Mucosa of rectum (tissue), 2 donors: ENCODE results near the gene STX1B.

Experiments
- H3K27ac ChIP-seq, 2 donors: one replicate each; pipeline ENCODE4 v1.7.0; 2013; ENCODE audit warnings: inconsistent platforms in 2 of 2, low read depth in 2 of 2, low read length in 2 of 2
- H3K27me3 ChIP-seq, 2 donors: one replicate each; pipeline ENCODE4 v1.7.0; 2013; ENCODE audit warnings: low read length in 2 of 2; ENCODE audit not compliant: control insufficient read depth in 2 of 2, insufficient read depth in 2 of 2
- H3K36me3 ChIP-seq, 2 donors: one replicate each; pipeline ENCODE4 v1.7.0; 2013; ENCODE audit warnings: low read length in 2 of 2; ENCODE audit not compliant: control insufficient read depth in 2 of 2, insufficient read depth in 2 of 2
- H3K4me1 ChIP-seq, 2 donors: one replicate each; pipeline ENCODE4 v1.7.0; 2013; ENCODE audit warnings: low read length in 2 of 2, mild to moderate bottlenecking in 1 of 2; ENCODE audit not compliant: control insufficient read depth in 2 of 2, insufficient read depth in 2 of 2
- H3K4me3 ChIP-seq, 2 donors: one replicate each; pipeline ENCODE4 v1.7.0; 2013; ENCODE audit warnings: low read length in 2 of 2
- H3K9ac ChIP-seq, 2 donors: one replicate each; pipeline ENCODE4 v1.7.0; 2013; ENCODE audit warnings: low read length in 2 of 2, low read depth in 1 of 2, mild to moderate bottlenecking in 1 of 2
- H3K9me3 ChIP-seq, 2 donors: one replicate each; pipeline ENCODE4 v1.7.0; 2013; ENCODE audit warnings: low read length in 2 of 2; ENCODE audit not compliant: control insufficient read depth in 2 of 2
- donor health status: healthy.
- donor health status: Normal muscosa, but diverticular disease.

The STX1B gene

DNA sequence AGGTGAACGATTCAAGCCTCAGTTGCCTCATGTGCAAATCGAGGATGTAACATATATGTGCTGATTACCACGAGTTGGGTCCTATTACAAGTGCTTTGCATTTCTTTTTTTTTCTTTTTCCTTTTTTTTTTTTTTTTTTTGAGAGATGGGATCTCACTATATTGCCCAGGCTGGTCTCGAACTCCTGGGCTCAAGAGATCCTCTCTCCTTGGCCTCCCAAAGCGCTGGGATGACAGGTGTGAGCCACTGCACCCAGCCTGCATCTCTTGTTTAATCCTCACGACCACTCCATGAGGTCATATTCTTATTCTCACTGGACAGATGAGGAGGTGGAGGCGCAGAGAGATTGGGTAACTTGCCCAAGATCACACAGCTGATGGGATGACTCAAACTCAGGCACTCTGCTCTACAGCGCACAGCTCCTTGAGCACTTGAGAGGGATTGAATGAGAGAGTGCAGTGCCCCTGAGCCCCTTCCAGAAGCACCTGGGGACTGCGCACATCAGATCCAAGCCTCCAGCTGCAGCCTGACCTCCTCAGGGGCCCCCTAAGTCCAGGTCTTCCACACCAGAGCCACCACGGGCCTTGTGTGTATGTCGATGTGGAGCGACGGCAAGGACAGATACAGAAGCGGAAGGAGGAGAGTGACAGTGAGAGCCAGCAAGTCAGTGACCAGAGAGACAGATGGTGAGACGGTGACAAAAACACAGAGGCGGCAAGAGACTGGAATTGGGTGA lies 4.9 kb downstream of the STX1B start:
- Histone ChIP-seq H3K36me3 (no peaks in the 10 kb centered on the region), H3K27me3 (peaks cover 19 to 21% of the 10 kb centered on the region in 2 donors), H3K9ac (no peak overlapping the region), H3K9me3 (no peaks in the 10 kb centered on the region), H3K4me3 (no peak overlapping the region), H3K27ac (no peak overlapping the region), H3K4me1 (no peaks in the 10 kb centered on the region)

DNA sequence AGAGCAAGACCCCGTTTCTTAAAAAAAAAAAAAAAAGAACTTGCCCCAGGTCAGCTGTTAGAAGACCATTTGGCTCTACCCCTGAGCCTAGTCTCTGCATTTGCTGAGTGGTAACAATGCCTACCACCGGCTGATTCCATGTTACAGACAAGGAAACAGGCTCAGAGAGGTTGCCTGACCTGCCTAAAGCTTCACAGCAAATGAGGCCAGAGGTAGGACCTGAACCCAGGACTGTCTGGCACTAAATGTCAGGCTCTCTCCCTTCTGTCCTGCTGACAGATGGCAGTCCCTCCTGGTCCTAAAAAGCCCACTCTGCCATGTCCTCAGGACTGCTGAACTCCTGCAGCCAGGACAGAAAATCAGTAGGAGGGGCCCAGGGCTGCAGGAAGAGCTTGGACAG lies 5.8 kb downstream of the STX1B start:
- H3K27ac ChIP-seq = no peak overlapping the region
- peaks cover 15 to 17% of the 10 kb centered on the region in 2 donors for H3K27me3 ChIP-seq
- no peaks in the 10 kb centered on the region for H3K9me3 ChIP-seq
- no peaks in the 10 kb centered on the region for H3K4me1 ChIP-seq
- no peak overlapping the region for H3K9ac ChIP-seq
- no peaks in the 10 kb centered on the region for H3K36me3 ChIP-seq
- no peak overlapping the region for H3K4me3 ChIP-seq

DNA sequence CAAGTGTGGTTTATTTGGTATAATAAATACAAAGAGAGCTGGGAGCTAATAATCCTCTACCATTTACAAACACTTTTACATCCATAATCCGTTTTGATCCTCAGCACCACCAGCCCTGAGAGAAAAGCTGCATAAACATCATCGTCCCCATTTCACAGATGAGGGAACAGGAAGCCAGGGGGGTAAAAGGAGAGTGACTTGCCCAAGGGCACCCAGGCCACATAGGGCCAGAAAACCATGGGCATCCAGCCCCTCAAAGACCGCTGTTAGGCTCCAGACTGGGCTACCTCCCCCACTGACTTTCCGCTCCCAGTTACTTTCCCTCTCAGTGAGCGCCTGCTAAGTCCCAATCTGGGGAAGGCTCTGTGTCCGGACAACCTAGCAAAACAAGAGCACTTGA lies 6.7 kb downstream of the STX1B start:
- Histone ChIP-seq H3K4me3 (no peak overlapping the region), H3K4me1 (no peaks in the 10 kb centered on the region), H3K27ac (no peak overlapping the region), H3K9me3 (no peaks in the 10 kb centered on the region), H3K27me3 (peaks cover 6 to 14% of the 10 kb centered on the region in 2 donors), H3K36me3 (no peaks in the 10 kb centered on the region), H3K9ac (no peak overlapping the region)

- Histone ChIP-seq H3K27me3 (peaks cover 5 to 12% of the 10 kb centered on the region in 2 donors), H3K36me3 (no peaks in the 10 kb centered on the region), H3K9me3 (no peaks in the 10 kb centered on the region), H3K9ac (no peak overlapping the region), H3K4me3 (no peak overlapping the region), H3K27ac (no peak overlapping the region), H3K4me1 (no peaks in the 10 kb centered on the region)
These were observed 7.5 kb downstream of the STX1B start for GRCh38 chr16:31002862-31003341.

DNA sequence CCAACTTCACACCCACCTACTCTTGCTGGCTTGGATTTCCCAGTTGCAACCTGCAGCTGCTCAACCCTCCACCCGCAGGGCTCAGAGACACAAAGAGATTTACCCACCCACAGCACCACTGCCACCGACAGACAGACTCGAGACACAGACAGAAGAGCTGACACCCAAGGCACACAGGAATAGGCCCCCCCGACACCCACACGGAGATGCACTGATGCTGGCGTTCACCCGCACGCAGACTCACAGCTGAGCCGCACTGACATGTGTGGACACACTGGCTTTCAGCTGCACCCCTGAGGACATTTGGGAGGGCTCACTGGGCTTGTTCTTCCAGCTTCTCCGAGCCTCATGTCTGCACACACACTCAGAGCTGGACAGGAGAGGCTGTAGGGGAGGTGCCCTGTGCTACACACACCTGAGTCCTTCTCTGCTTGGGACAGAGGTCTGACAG lies 8.2 kb downstream of the STX1B start:
- Histone ChIP-seq H3K27me3 (peaks cover 0 to 11% of the 10 kb centered on the region in 2 donors), H3K4me3 (no peak overlapping the region), H3K4me1 (peaks cover 0 to 4% of the 10 kb centered on the region in 2 donors), H3K36me3 (no peaks in the 10 kb centered on the region), H3K9ac (no peak overlapping the region), H3K9me3 (no peaks in the 10 kb centered on the region), H3K27ac (no peak overlapping the region)

DNA sequence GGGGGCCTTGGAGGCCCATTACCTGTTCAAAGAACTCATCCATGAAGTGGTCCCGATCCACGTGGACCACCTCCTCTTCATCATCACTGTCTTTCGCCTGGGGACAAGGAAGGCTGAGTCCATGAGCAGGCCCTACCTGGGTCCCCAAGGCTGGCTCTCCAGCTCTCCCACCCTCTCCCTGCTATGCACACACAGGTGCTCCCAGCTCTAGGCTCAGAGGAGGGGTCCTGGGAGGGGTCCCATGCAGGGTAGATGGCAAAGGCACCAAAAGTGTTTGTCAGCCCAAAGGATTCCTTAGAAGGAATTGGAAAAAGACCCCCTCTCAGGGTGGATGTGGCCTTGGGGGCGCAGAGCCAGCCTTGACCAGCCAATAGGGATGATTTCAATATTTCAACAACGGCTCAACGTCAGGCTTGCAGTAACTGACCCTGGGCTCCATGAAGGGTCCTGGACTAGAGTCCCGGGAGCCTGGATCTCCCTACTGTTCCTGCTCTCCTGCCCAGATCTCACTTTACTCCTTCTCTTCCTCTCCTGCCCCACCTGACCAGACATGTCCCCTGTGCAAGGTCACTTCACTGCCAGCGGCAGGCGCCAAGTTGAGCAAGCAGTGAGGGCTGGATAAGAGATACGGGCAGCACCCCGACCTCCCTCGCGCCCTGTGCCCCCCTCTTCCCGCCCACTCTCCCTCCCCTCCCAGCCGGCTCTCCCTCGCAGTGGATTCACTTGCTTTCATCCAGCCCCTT lies 8.8 kb downstream of the STX1B start:
- Histone ChIP-seq H3K27ac (no peak overlapping the region), H3K36me3 (no peaks in the 10 kb centered on the region), H3K9ac (no peak overlapping the region), H3K27me3 (peaks cover 0 to 9% of the 10 kb centered on the region in 2 donors), H3K9me3 (no peaks in the 10 kb centered on the region), H3K4me3 (no peak overlapping the region), H3K4me1 (peaks cover 2 to 8% of the 10 kb centered on the region in 2 donors)

GRCh38 chr16:31000671-31001382 lies 9.6 kb downstream of the STX1B start:
- no peaks in the 10 kb centered on the region for H3K36me3 ChIP-seq
- peaks cover 0 to 9% of the 10 kb centered on the region in 2 donors for H3K27me3 ChIP-seq
- no peak overlapping the region for H3K27ac ChIP-seq
- H3K4me3 ChIP-seq = no peak overlapping the region
- no peaks in the 10 kb centered on the region for H3K9me3 ChIP-seq
- H3K4me1 ChIP-seq = peaks cover 4 to 12% of the 10 kb centered on the region in 2 donors
- H3K9ac ChIP-seq = no peak overlapping the region

DNA sequence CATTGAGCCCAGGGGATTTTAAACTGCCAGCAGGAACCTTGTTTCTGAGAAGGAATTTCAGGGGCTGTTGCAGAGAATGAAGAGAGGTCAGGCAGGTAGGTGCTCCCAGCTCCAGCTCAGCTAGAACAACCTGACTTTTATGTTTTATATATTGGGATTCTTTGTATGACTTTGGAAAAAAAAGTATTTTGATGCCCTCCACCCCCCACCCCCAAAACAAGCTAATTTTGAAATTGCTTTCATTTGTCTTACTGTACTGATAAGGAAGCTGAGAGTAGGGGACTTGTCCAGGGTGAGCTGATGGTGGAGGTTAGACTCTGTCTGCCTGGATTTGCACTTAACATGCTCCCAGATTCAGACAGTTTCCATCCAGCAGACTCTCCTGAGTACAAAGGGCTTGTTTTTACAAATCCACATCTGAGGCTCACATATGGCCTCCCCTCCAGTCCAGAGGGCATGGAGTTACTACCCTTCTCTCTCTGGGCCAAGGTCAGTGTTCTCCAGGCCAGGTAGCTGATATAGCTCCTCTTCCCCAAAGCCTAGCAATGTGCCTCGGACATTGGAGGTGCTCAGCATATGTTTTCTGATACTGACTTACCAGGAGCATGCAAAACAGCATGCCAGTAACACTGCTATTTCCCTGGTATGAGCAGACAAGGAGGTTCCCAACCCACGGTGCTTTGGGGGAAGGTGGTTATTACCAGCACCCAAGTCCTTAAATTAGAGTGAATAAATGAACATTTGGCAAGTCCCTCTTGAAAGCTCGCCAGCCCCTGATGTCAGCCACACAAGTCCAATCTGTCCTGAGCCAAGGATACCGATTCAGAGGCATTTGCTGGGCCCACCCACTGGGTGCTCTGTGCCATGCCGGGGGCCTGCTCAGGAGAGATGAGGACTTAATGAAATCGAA lies 11.3 kb downstream of the STX1B start:
- Histone ChIP-seq H3K27me3 (peaks cover 0 to 6% of the 10 kb centered on the region in 2 donors), H3K9ac (no peak overlapping the region), H3K4me1 (peaks cover 4 to 12% of the 10 kb centered on the region in 2 donors), H3K9me3 (no peaks in the 10 kb centered on the region), H3K36me3 (no peaks in the 10 kb centered on the region), H3K27ac (no peak overlapping the region), H3K4me3 (no peak overlapping the region)
